Measurements from ENCODE around the gene HOXD11. TPM values are rescaled to one million over a fixed set of nuclear protein-coding genes. Genes with fewer than 3 reads are reported as not detected.

Gene HOXD11
- total RNA-seq, 1 experiment from 2014 or later: not detected

DNA sequence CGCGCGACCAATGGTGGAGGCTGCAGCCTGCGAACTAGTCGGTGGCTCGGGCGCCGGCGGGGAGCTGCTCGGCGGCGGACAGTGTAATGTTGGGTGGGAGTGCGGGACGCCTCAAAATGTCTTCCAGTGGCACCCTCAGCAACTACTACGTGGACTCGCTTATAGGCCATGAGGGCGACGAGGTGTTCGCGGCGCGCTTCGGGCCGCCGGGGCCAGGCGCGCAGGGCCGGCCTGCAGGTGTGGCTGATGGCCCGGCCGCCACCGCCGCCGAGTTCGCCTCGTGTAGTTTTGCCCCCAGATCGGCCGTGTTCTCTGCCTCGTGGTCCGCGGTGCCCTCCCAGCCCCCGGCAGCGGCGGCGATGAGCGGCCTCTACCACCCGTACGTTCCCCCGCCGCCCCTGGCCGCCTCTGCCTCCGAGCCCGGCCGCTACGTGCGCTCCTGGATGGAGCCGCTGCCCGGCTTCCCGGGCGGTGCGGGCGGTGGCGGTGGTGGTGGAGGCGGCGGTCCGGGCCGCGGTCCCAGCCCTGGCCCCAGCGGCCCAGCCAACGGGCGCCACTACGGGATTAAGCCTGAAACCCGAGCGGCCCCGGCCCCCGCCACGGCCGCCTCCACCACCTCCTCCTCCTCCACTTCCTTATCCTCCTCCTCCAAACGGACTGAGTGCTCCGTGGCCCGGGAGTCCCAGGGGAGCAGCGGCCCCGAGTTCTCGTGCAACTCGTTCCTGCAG lies 15.8 kb downstream of the HOXD11 start, which contains the start of gene HOXD9:
Gene HOXD9, plus strand, starts transcription at position 37 of the 728 bp plus-strand sequence. Its CDS starts 50 bp downstream, at position 87.
- no TSS peak for BruUV-seq (replicated peaks)
- no peak within 1 kb of the TSS for H3K4me3 Mint-ChIP-seq (ENCODE audit: low read depth, unreplicated experiment)
- peaks cover 27% of the 10 kb centered on the region for H3K27me3 Mint-ChIP-seq (ENCODE audit: unreplicated experiment)
- no peak for DNase-seq
- intact Hi-C loops (cut with micrococcal nuclease; ENCODE audit: unreplicated experiment): loop anchor here (10.0 kb wide), 1 partner anchor 1642 kb away; no protein-coding TSS in a partner anchor
- no peak for TF ChIP-seq CTCF (IDR thresholded peaks at IDR 0.05; ENCODE audit: unreplicated experiment)
- no peaks in the 10 kb centered on the region for H3K9me3 Mint-ChIP-seq (ENCODE audit: low read depth, unreplicated experiment)
- no peak within 1 kb of the TSS for H3K27ac Mint-ChIP-seq (ENCODE audit: unreplicated experiment)
- no peaks in the 10 kb centered on the region for H3K36me3 Mint-ChIP-seq (ENCODE audit: insufficient read depth, unreplicated experiment)
- CTCF ChIA-PET: no interaction called here
- no peaks in the 10 kb centered on the region for H3K4me1 Mint-ChIP-seq (ENCODE audit: low read depth, unreplicated experiment)

GRCh38 chr2:176123411-176124109 lies 16.5 kb downstream of the HOXD11 start:
- no peak for TF ChIP-seq CTCF (IDR thresholded peaks at IDR 0.05; ENCODE audit: unreplicated experiment)
- Mint-ChIP-seq H3K4me1 (ENCODE audit: low read depth, unreplicated experiment) (no peaks in the 10 kb centered on the region), H3K36me3 (ENCODE audit: insufficient read depth, unreplicated experiment) (no peaks in the 10 kb centered on the region), H3K27ac (ENCODE audit: unreplicated experiment) (no peak overlapping the region), H3K27me3 (ENCODE audit: unreplicated experiment) (peaks cover 20% of the 10 kb centered on the region), H3K4me3 (ENCODE audit: low read depth, unreplicated experiment) (no peak overlapping the region), H3K9me3 (ENCODE audit: low read depth, unreplicated experiment) (no peaks in the 10 kb centered on the region)
- no peak for DNase-seq
- BruUV-seq (replicated peaks): no TSS peak
- CTCF ChIA-PET: no interaction called here
- intact Hi-C loops (cut with micrococcal nuclease; ENCODE audit: unreplicated experiment): loop anchor here (10.0 kb wide), 1 partner anchor 1641 kb away; no protein-coding TSS in a partner anchor

DNA sequence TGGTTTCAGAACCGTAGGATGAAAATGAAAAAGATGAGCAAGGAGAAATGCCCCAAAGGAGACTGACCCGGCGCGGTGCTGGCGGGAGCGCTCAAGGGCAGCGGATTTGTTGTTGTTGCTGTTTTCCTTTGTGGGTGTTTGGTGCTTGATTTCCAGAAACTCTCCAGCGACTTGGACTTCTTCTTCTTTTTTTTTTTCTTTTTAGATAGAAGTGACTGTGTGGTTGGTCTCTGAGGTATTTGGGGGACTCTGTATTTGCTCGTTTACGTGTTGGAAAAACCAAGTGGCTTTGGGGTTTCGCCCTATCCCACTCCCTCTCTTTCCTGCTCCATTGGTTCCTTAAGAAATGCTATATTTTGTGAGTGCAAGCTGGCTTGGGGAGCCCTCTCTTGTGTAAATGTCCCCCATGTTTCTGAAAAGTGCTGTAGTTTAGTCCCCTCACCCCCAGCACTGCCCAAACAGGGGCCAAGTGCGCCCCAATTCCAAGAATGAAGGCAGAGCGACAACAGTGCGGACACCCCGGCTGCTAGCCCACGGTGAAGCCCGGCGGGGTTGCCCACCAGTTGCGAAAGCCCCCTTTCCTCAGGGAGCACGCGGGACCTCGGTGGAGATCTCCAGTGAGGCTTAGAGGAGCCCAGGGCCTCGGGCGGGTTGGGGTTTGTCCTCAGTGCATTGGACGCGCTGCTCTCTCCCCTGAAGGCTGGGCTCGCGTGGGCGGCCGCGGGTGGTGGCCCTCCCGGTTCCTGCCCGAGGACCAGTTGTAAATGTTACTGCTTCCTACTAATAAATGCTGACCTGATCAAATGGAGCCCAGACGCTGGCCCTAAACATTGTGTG lies 17.2 kb downstream of the HOXD11 start:
- TF ChIP-seq CTCF (IDR thresholded peaks at IDR 0.05; ENCODE audit: unreplicated experiment): no peak
- no peak for DNase-seq
- BruUV-seq (replicated peaks): no TSS peak
- Mint-ChIP-seq H3K9me3 (ENCODE audit: low read depth, unreplicated experiment) (no peaks in the 10 kb centered on the region), H3K27ac (ENCODE audit: unreplicated experiment) (no peak overlapping the region), H3K4me3 (ENCODE audit: low read depth, unreplicated experiment) (no peak overlapping the region), H3K27me3 (ENCODE audit: unreplicated experiment) (peaks cover 12% of the 10 kb centered on the region), H3K36me3 (ENCODE audit: insufficient read depth, unreplicated experiment) (no peaks in the 10 kb centered on the region), H3K4me1 (ENCODE audit: low read depth, unreplicated experiment) (no peaks in the 10 kb centered on the region)
- intact Hi-C loops (cut with micrococcal nuclease; ENCODE audit: unreplicated experiment): loop anchor here (10.0 kb wide), 1 partner anchor 1640 kb away; no protein-coding TSS in a partner anchor
- CTCF ChIA-PET: no interaction called here
